ENCODE measurements around the gene SLIT3.

DNA sequence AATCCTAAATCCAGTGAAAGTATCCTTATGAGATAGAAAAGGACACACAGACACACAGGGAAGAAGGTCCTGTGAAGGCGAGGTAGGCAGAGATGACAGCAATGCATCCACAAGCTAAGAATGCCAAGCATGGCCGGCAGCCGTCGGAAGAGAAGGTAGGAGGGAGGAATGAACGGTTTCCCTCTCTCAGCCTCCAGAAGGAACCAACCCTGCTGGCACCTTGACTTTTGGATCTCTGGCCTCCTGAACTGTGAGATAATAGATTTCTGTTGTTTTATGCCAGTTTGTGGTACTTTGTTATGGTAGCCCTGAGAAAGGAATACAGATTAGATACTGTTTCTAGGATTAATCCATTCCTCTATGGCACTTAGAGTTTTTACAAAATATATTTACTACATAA lies 645.6 kb downstream of the SLIT3 start:
- TF ChIP-seq, protein P1, sequence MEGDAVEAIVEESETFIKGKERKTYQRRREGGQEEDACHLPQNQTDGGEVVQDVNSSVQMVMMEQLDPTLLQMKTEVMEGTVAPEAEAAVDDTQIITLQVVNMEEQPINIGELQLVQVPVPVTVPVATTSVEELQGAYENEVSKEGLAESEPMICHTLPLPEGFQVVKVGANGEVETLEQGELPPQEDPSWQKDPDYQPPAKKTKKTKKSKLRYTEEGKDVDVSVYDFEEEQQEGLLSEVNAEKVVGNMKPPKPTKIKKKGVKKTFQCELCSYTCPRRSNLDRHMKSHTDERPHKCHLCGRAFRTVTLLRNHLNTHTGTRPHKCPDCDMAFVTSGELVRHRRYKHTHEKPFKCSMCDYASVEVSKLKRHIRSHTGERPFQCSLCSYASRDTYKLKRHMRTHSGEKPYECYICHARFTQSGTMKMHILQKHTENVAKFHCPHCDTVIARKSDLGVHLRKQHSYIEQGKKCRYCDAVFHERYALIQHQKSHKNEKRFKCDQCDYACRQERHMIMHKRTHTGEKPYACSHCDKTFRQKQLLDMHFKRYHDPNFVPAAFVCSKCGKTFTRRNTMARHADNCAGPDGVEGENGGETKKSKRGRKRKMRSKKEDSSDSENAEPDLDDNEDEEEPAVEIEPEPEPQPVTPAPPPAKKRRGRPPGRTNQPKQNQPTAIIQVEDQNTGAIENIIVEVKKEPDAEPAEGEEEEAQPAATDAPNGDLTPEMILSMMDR (IDR thresholded peaks at IDR 0.05 in 4 of 5, conservative IDR thresholded peaks at IDR 0.05 in 1 of 5), result no peak
- TF ChIP-seq POLR2A (IDR thresholded peaks at IDR 0.05), result no peak

All from gastrocnemius medialis (tissue), 4 donors.